Sciatic nerve (tissue), 2 donors: ENCODE data around the gene ABLIM2. TPM values are rescaled to one million over a fixed set of nuclear protein-coding genes. Genes with fewer than 3 reads are reported as not detected.

Source experiments
- ATAC-seq: fragments of 200-7000 bp; cut with Tn5 transposase; one replicate; pipeline ENCODE4 v1.9.1; 2020; ENCODE audit warnings: mild to moderate bottlenecking, moderate library complexity
- DNase-seq: peaks from one replicate; pipeline ENCODE4 v3.0.0-alpha.2; 2020; ENCODE audit warnings: low spot score
- intact Hi-C: fragments of 100-400 bp; cut with DNase I; formaldehyde crosslinking; loops from one replicate; pipeline ENCODE4 v1.14.2; 2022
- total RNA-seq: library from RNA; stranded (reverse); fragmentation: NEBNext Ultra II Directional; extraction: Animal tissue kit (Norgen Biotek cat#: 25700); gene quantifications from one replicate; pipeline ENCODE4 v1.2.1, GENCODE V29; 2021
- donor health status: DM: no; HTN: no; CAD: no.
- donor health status: DM: no; HTN: no; CAD: no.

Gene ABLIM2
- total RNA-seq, 1 donor from 2014 or later, result 44.4 TPM

DNA sequence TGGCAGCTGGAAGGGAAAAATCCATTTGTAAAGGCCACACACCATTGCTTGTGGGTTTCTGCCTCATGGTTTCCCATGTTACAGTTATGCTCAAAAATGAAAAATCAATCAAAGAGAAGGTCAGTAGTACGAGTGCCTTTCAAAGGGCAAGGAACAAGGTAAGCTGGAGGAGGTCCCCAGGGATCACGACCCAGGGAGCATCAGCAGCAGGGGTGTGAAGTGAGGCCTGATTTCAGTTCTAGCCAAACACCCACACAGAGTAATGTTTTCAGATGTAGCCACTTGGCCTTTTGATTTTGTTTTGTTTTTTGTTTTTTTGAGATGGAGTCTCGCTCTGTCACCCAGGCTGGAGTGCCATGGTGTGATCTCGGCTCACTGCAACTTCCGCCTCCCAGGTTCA lies 149.5 kb downstream of the ABLIM2 start:
- intact Hi-C loops, result no loop called here
- ATAC-seq (no peak), DNase-seq (no peak)

DNA sequence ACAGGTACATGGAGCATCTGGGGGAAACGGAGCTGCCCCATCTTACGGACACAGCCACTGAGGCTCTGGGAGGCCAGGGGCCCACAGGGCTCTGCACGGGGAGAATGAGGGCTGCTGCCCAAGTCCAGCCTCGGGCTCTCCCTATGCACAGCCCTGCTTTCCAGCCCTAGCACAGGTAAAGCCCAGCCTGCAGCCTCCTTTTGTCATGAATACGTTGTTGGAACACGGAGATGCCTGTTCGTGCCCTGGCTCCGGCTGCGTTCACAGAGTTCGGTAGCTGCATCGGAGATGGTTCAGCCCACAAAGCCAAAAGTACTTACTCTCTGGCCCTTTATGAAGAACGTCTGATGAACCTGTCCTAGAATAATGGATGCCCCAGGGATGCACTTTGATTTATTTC lies 150.2 kb downstream of the ABLIM2 start:
- DNase-seq, result no peak
- intact Hi-C loops, result no loop called here
- ATAC-seq, result no peak

DNA sequence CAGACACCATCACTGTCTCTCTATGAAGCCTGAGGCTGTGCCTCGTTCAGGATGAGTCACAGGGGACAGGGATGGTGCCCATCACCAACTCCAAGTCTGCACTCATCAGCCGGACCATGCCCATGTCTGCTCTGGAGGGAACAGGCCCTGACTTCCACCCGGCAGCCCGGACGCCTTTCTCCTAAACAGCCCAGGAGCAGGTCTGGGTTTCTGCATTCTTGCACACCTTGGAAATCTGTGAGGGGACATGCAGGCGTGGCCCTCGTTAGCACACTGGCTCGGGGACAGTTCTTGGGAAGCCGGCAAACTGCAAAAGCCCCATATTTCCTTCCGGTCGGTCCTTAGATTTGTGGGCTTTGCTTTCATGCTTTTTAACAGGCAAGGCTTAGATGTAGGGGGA lies 151.0 kb downstream of the ABLIM2 start:
- no peak for ATAC-seq
- no peak for DNase-seq
- intact Hi-C loops, result no loop called here

DNA sequence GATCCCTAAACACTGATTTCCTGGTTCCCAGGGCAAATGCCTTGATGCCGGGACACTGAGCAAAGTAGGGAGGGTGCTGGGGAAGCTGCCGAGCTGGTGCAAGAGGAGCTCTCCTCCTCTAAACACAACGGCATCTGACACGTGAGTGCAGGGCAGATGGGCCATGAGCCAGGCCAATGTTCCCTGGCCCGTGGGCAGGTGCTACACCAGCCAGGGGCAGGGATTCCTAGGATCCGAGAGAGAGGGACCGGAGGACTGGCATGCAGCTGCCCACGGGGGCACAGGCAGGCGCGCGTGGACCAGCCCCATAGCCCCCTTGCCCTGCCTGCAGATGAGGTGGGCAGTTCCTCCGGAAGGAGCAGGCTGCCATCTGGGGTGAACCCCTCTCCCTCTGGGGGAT lies 152.1 kb downstream of the ABLIM2 start:
- ATAC-seq, result no peak
- DNase-seq, result no peak
- intact Hi-C loops, result no loop called here

DNA sequence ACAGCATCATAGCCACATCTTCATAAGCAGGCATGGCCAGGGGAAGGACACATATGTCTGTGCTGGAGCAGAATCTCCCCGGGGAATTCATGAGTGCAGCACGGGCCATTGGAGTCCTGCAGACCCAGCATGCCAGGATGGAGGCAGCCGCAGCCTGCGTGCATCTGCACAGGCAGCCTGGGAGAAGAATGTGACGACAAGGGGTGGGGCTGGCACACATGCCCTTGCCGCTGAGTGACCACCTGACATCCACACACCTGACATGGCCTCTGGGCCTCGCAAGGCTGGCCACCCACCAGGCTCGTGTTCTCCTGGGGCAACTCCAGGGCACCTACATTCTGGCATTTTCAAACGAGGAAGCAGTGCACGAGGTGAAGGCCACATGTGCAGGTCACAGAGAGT lies 152.8 kb downstream of the ABLIM2 start:
- ATAC-seq (no peak), DNase-seq (no peak)
- intact Hi-C loops, result no loop called here

DNA sequence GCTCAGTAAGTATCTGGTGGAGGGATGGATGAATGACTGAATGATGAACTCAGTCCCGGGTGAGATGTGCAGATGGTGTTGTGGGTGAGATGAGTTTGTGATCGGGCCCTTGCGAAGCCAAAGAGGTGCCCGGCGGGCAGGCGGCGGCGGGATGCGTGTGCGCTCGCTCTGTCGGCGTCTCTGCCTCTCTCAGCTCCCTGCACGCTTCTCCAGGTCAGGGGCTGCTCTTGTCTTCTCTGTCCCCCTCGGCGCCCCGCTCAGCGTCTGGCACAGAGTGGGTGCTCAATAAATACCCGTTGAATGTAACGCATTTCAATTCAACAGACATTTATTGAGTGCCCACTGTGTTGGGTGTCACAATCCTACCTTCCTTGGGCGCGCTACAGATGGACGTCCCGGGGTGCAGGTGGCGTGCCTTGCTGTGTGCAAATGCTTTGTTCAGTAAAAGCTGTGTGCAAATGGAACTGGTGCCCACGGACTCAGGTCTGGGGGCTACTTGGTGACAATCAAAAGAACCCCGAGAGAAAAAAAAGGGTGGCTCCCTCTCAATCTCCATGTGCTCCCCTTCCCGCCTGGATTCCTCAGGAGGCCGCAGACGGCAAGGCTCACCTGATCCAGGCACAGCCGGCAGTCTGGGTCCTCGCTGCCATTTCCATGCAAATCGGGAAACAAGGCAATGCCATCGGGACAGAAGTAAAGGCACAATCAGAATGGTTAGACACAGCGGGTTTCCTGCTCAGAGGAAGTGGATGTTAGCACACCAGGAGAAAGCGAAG lies 153.4 kb downstream of the ABLIM2 start:
- DNase-seq (no peak), ATAC-seq (no peak)
- intact Hi-C loops, result no loop called here

DNA sequence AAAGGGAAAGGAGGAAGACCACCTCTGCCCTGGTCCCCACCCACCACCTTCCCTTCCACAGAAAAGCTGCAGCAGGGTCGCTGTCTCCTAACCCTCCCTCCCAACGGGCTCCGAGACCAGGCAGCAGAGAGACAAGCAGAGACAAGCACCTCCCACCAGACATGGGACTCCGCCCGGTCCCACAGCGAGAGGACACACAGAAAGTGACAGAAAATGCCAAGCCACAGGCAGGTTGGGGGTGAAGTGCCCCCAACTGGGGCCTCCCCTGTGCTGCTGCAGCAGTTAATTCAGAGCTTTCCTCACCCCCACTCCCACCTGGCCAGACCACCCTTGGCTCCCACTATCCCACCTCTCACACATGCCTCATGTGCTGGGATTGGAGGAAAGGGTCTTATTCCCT lies 154.5 kb downstream of the ABLIM2 start:
- no peak for ATAC-seq
- no peak for DNase-seq
- intact Hi-C loops, result no loop called here

DNA sequence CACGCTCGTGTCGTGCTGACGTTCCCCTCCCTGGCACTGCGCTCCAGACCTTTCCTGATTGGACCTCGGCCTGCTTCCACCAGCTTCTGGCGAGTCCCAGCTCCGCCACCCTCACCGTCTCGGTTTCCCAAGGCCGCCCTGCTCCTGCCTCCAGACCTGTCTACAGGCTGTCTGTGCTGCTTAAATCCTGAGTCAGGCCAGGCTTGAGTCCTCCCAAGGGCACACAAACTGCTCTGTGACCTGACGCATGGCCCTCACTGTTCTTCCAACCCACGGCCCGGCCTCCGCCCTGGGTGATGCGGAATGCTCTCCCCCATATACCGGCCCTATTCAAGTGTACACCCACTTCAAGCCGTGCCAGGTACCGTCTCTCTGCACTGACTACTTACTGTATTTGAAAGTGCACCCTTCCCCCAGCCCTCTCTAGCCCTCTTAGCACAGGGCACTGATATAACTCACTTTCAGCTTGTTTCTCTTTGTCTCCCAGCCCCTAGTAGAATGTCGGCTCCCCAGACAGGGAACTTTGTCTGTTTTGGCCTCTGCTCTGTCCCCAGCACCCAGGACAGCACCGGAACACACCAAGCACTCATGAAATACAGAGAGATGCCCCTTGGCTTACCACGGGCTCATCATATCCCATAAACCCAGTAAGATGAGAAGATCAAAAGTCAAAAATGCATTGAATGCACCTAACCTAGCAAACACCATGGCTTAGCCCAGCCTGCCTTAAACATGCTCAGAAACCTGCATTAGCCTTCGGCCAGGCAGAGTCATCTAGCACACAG lies 155.9 kb downstream of the ABLIM2 start:
- intact Hi-C loops, result no loop called here
- no peak for ATAC-seq
- DNase-seq, result no peak

DNA sequence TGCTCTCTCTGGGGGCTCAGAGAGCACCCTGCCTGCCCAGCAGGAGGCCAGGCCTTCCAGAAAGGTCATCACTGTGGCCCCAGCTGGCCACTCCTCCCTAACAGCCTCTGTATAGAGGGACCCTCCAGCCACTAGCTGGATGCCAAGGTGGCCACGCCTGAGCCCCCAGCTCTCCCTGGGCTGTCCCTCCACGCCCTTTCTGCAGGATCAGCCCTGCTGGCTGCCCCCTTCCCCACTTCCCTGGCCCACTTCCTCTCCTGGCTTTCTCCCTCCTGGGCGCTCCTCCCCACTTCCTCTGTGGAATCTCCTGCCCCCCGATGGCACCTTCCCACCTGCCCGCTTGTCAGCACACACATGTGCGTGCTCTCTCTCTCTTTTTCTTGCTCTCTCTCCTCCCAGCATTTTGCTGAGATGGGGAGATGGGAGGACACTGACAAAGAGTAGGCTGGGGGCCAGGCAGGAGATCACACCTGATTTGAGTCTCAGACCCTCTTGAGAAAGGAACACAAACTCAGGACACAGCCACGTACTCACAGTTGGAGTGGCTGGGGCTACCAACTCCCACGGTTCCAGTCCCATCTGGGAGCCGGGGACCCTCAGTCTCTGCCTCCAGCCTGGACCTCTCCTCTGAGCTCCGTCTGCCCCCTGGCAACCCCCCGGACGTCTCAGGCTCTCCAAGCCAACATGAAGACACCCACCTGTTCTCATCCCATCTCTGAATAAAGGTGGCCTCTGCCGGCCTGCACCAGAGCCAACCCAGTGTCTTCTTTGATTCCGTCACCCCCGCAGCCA lies 156.9 kb downstream of the ABLIM2 start:
- no peak for ATAC-seq
- DNase-seq, result no peak
- intact Hi-C loops, result no loop called here

DNA sequence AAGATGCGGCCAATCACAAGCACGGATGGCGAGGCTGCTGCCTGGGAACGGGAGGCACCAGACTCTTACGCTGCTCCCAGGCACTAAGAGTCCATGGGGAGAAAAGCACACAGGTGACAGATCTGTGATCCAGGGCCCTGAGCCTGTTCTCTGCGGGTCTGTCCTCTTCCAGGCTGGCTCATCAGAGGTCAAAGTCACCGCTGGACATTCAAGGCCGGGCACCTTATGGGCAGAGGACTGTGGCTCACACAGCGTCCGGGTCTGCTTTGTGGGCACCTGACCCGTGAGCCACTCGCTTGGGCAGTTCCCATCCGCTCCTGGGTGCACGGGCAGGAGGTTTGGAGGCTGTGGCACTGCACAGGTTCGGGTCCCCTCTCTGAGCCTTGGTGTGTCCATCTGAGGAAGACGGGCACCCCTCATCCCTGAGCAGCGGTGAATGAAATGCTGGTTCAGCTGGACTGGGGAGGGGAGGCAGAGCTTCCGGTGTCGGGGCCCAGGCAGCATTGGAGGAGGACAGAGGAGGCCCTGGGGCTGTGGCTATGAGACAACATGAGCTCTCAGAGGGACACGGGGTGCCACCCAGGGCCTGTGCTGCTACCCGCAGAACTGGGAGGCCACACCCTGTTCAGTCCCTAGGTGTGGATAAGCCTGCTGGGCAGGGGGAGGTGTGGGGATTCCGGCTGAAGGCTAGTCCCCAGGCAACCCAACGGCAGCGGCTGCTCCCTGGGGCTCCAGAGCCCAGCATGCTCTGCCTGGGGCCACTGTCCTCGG lies 157.7 kb downstream of the ABLIM2 start:
- intact Hi-C loops, result no loop called here
- ATAC-seq (no peak), DNase-seq (no peak)

DNA sequence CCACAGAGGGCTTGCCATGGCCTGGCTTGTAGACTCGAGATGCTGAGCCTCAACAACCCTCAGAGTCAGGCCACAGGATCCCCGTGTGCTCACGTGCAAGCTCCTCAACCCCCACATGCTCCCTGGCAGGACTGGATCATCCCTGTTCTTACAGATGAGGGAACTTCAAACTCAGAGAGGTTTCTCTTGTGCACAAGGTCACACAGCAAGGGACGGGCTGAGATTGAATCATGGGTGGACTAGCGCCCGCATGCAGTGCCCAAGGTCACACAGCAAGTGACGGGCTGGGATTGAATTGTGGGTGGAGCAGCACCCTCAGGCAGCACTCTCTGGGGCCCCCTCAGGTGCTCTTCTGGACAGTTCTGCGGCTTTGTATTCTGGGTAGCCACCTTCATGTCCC lies 158.4 kb downstream of the ABLIM2 start:
- intact Hi-C loops, result no loop called here
- no peak for DNase-seq
- no peak for ATAC-seq

DNA sequence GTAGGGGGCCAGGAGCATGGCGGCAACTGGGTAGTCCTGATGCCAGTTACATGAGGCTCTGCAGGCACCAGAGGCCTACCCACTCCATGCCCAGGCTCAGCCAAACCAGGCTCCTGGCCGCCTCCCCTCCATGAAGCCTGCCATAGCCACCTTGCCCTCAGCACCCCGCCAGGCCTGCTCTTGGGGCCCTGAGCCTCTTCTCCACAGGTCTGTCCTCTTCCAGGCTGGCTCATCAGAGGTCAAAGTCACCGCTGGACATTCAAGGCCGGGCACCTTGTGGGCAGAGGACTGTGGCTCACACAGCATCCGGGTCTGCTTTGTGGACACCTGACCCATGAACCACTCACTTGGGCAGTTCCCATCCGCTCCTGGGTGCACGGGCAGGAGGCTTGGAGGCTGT lies 158.9 kb downstream of the ABLIM2 start:
- ATAC-seq (no peak), DNase-seq (no peak)
- intact Hi-C loops, result no loop called here

DNA sequence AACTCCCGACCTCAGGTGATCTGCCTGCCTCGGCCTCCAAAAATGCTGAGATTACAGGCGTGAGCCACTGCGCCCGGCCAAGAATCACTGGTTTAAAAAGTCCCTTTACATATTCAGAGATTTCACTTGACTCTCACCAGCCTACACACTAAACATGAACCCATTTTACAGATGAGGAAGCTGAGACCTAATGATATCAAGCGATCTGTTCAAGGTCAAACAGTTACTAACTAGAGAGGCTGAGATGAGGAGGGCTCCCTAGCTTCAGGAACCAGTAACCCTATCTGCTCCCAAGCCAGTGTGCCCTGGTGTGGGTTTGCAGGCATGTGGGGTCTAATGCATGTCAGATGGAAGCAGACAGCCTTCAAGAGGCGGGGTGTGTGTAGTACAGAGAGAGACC lies 159.3 kb downstream of the ABLIM2 start:
- ATAC-seq, result no peak
- no peak for DNase-seq
- intact Hi-C loops, result no loop called here

DNA sequence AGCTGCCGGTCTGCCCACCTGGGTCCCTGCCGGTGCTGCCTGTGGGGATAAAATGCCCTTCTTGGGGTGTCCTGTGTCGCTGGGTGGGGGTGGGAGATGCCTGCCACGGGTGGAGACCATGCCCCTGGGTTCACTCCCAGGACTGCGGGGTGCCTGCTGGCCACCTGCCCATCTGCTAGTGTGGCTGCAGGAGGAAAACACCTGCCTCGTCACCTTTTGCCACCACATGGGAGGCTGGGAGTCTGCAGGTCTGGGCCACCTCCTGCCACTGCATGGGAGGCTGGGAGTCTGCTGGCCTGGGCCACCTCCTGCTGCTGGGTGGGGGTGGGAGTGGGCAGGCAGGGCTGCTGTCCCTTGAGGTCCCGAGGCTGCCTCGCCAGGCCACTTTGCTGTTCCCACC lies 160.2 kb downstream of the ABLIM2 start:
- DNase-seq (no peak), ATAC-seq (no peak)
- intact Hi-C loops, result no loop called here

DNA sequence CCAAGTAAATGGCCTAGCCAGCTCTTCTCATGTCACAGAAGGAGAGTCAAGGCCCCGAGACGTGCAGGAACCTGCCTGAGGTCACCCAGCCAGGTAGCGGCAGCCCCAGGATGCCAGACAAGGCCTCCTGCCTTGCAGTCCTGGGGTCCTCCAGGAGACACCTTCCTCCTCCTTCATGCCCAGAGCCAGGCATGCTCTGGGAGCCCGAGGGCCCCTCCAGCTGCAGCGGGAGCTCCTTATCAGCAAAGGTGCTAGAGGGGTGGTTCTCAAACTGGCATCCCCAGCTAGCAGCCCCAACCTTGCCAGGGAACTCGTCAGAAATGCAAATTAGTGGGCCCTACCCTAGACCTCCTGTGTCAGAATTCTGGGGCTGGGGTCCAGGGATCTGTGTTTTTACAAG lies 162.7 kb downstream of the ABLIM2 start:
- ATAC-seq, result no peak
- no peak for DNase-seq
- intact Hi-C loops, result no loop called here

DNA sequence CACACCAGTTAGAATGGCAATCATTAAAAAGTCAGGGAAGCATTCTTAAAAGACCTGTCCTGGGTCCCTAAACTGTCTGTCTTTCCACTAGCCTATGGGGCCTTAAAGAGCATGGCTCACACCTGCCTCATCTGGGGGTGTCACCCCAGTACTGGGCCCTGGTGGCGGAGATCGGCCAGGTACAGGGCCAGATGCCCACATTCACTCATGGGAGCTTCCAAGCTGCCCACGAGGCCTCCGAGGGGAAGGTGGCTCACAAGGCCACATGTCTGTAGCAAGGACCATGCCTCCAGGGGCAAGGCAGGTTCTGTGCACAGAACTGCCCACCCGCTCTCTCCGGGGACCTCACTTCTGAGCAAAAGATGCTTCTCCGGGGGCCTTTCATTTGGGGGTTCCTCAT lies 163.5 kb downstream of the ABLIM2 start:
- no peak for DNase-seq
- ATAC-seq, result no peak
- intact Hi-C loops, result no loop called here

DNA sequence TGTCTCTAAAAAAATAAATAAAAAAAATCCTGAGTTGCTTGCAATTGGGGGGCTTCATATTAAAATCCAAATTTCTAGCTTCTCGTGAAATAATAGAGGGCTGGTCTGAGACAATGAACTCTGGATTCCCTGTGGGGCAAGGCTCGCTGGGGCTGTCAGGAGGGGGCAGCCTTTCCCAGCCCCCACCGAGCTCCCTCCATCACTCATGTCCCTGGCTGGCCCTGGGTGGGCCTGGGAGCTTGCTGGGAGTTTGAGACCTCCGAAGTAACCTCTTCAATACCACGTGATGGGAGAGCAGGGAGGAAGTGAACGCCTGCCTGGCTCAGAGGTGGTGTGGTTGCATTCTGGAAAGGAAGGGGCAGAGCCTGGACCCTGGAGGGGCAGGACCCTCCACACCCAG lies 164.9 kb downstream of the ABLIM2 start:
- intact Hi-C loops, result no loop called here
- ATAC-seq (no peak), DNase-seq (no peak)

DNA sequence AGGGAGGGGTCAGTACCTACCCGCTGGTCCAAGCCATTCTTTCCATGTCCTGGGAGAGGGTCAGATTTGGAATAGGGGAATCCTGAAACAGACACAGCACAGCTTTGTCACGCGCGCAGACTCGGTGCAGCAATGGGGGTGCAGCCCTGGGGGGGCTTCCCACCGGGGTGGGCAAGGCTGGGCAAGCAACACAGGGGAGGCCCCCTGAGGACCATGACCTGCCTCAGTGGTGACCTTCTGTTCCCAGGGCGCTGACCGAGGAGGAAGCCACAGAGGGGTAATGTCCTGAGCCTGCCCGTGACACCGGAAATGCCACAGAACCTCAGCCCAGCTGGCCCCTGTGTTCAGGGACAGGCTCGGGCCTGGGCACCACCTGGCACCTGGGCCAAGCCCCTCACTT lies 165.8 kb downstream of the ABLIM2 start:
- ATAC-seq (no peak), DNase-seq (no peak)

DNA sequence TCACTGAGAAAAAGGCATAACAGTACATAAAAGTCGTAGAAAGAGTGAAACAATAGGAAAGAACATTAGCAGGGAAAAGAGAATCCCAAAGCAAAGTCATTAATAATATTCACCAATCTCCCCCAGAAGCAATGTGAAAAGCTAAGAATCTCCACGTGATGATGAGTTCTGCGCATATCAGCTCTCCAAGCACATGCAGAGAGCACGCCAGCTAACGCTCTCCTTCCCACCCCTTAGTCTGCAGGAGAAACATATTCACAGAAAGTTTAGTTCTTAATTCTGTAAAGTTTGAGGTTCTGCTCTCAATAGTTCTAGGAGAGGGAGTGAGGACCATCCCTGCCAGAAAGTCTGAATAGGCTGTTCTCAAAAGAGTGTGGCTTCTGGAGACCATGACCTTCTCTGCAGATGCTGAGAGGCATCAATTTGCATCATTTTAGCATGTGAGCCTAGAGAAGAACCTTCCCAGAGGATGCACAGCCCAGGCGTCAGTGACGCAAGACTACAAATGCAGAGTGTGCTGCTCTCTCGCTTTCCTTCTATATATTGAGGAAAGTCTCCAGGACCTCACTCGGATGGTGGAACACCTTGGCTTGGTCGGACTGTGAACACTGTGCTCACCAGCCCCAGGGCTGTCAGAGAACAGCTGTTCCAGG lies 167.7 kb downstream of the ABLIM2 start:
- intact Hi-C loops, result no loop called here
- DNase-seq (no peak), ATAC-seq (no peak)

More for the DNA sequence above, 165.8 kb downstream of the ABLIM2 start:
- intact Hi-C loops, result no loop called here
